ENCODE measurements around the gene PPP1CB. TPM values are rescaled to one million over a fixed set of nuclear protein-coding genes. Genes with fewer than 3 reads are reported as not detected.

PPP1CB gene
- total RNA-seq, 6 donors from 2014 or later = 83.0 to 255 (median 222) TPM

GRCh38 chr2:28766070-28766469, 14.4 kb downstream of the PPP1CB start:
- Histone ChIP-seq H3K27ac (no peak overlapping the region), H3K36me3 (peaks cover 0 to 8% (median 0%) of the 10 kb centered on the region in 4 donors), H3K9me3 (no peaks in the 10 kb centered on the region), H3K4me3 (no peak overlapping the region), H3K4me1 (peaks cover 42 to 72% (median 57%) of the 10 kb centered on the region in 4 donors), H3K27me3 (no peaks in the 10 kb centered on the region)
- DNase-seq = no peak
- TF ChIP-seq EP300 (IDR thresholded peaks at IDR 0.05) (no peak), POLR2A (IDR thresholded peaks at IDR 0.05) (no peak), POLR2AphosphoS5 (IDR thresholded peaks at IDR 0.05) (no peak), CTCF (IDR thresholded peaks at IDR 0.05) (no peak)
- ATAC-seq (ENCODE audit: low FRiP score in 2 of 2) = no peak
- WGBS, 2 donors = 93 to 94% methylated on average over 2 of the region's 2 CpGs

- no peak for DNase-seq
- no peak overlapping the region for H3K4me3 ChIP-seq
- H3K27ac ChIP-seq = no peak overlapping the region
- H3K36me3 ChIP-seq = no peaks in the 10 kb centered on the region
- H3K4me1 ChIP-seq = peaks cover 37 to 65% (median 53%) of the 10 kb centered on the region in 4 donors
- no peaks in the 10 kb centered on the region for H3K27me3 ChIP-seq
- H3K9me3 ChIP-seq = no peaks in the 10 kb centered on the region
- ATAC-seq (ENCODE audit: low FRiP score in 2 of 2) = no peak
- TF ChIP-seq CTCF (IDR thresholded peaks at IDR 0.05) = no peak
- no peak for TF ChIP-seq POLR2A (IDR thresholded peaks at IDR 0.05)
- no peak for TF ChIP-seq EP300 (IDR thresholded peaks at IDR 0.05)
- TF ChIP-seq POLR2AphosphoS5 (IDR thresholded peaks at IDR 0.05) = no peak
- WGBS, 2 donors = 77 to 79% methylated on average over 3 of the region's 3 CpGs
These were observed 15.7 kb downstream of the PPP1CB start for GRCh38 chr2:28767337-28767736.

GRCh38 chr2:28768422-28768821, 16.8 kb downstream of the PPP1CB start:
- H3K36me3 ChIP-seq = no peaks in the 10 kb centered on the region
- ATAC-seq (ENCODE audit: low FRiP score in 2 of 2) (no peak), DNase-seq (no peak)
- no peak overlapping the region for H3K27ac ChIP-seq
- no peaks in the 10 kb centered on the region for H3K9me3 ChIP-seq
- no peaks in the 10 kb centered on the region for H3K27me3 ChIP-seq
- H3K4me3 ChIP-seq = no peak overlapping the region
- H3K4me1 ChIP-seq = peaks cover 37 to 65% (median 51%) of the 10 kb centered on the region in 4 donors
- TF ChIP-seq POLR2A (IDR thresholded peaks at IDR 0.05) = no peak
- no peak for TF ChIP-seq CTCF (IDR thresholded peaks at IDR 0.05)
- no peak for TF ChIP-seq EP300 (IDR thresholded peaks at IDR 0.05)

- 96 to 97% methylated on average over 5 of the region's 5 CpGs for WGBS, 2 donors
These were observed 17.3 kb downstream of the PPP1CB start for GRCh38 chr2:28768952-28769351.

More at GRCh38 chr2:28768952-28769351, 17.3 kb downstream of the PPP1CB start:
- Histone ChIP-seq H3K9me3 (no peaks in the 10 kb centered on the region), H3K4me3 (no peak overlapping the region), H3K36me3 (no peaks in the 10 kb centered on the region), H3K27ac (no peak overlapping the region), H3K27me3 (no peaks in the 10 kb centered on the region), H3K4me1 (peaks cover 35 to 65% (median 53%) of the 10 kb centered on the region in 4 donors)
- no peak for ATAC-seq (ENCODE audit: low FRiP score in 2 of 2)
- TF ChIP-seq POLR2AphosphoS5 (IDR thresholded peaks at IDR 0.05) (no peak), EP300 (IDR thresholded peaks at IDR 0.05) (no peak), POLR2A (IDR thresholded peaks at IDR 0.05) (no peak), CTCF (IDR thresholded peaks at IDR 0.05) (no peak)
- no peak for DNase-seq
